Fibroblast of lung (primary cell): Measurements from ENCODE around the gene TBPL1. TPM values are rescaled to one million over a fixed set of nuclear protein-coding genes. Genes with fewer than 3 reads are reported as not detected.
"Not testable (repeated sequence)": the region's sequence is repeated elsewhere in the genome, so short reads cannot be mapped to it uniquely, and the experiment has no call there.

ENCODE experiments used
- DNase-seq, 2 donors: peaks; one replicate each; pipeline versions ENCODE4 v3.0.0 to v3.0.0-alpha.2; 2010; ENCODE audit warnings: low read depth in 2 of 2
- H2AFZ ChIP-seq: 2 replicates; pipeline ENCODE4 v1.5.1; 2012; ENCODE audit warnings: low read length, control low read depth, inconsistent platforms
- H3K27ac ChIP-seq: 2 replicates; pipeline ENCODE4 v1.5.1; 2011; ENCODE audit warnings: low read length, control low read depth; ENCODE audit not compliant: insufficient read depth
- H3K27me3 ChIP-seq: 2 replicates; pipeline ENCODE4 v1.5.1; 2011; ENCODE audit warnings: mild to moderate bottlenecking, low read length; ENCODE audit not compliant: control insufficient read depth, insufficient read depth
- H3K36me3 ChIP-seq: 2 replicates; pipeline ENCODE4 v1.5.1; 2011; ENCODE audit warnings: low read length; ENCODE audit not compliant: control insufficient read depth, insufficient read depth
- H3K4me1 ChIP-seq: 2 replicates; pipeline ENCODE4 v1.5.1; 2011; ENCODE audit warnings: low read length; ENCODE audit not compliant: control insufficient read depth, insufficient read depth; ENCODE audit errors: extremely low read depth
- H3K4me2 ChIP-seq: 2 replicates; pipeline ENCODE4 v1.5.1; 2011; ENCODE audit warnings: low read length, control low read depth; ENCODE audit not compliant: insufficient read depth; ENCODE audit errors: extremely low read depth
- H3K4me3 ChIP-seq, 4 experiments: fragments of 200-600 bp in 1 of 4; sonication (generic) in 1 of 4; replicated peaks in 1 of 4; 2 replicates each; pipeline ENCODE4 v1.5.1; 2011 to 2016; ENCODE audit warnings: low read length in 4 of 4, low read depth in 3 of 4, mild to moderate bottlenecking in 3 of 4, control low read depth in 2 of 4, inconsistent platforms in 1 of 4, mixed read lengths in 1 of 4; ENCODE audit not compliant: insufficient read depth in 1 of 4; ENCODE audit errors: control extremely low read depth in 1 of 4
- H3K79me2 ChIP-seq: 2 replicates; pipeline ENCODE4 v1.5.1; 2012; ENCODE audit warnings: mild to moderate bottlenecking, low read length, inconsistent platforms; ENCODE audit not compliant: control insufficient read depth, insufficient read depth
- H3K9ac ChIP-seq: 2 replicates; pipeline ENCODE4 v1.5.1; 2011; ENCODE audit warnings: mild to moderate bottlenecking, low read length, control low read depth; ENCODE audit not compliant: insufficient read depth
- H3K9me3 ChIP-seq: 2 replicates; pipeline ENCODE4 v1.5.1; 2012; ENCODE audit warnings: low read depth, low read length; ENCODE audit not compliant: control insufficient read depth, insufficient read depth
- H4K20me1 ChIP-seq: 2 replicates; pipeline ENCODE4 v1.5.1; 2011; ENCODE audit warnings: low read length; ENCODE audit not compliant: control insufficient read depth, insufficient read depth; ENCODE audit errors: extremely low read depth
- EZH2 ChIP-seq: IDR thresholded peaks from 2 replicates; pipeline ENCODE4 v1.5.1; 2012; ENCODE audit warnings: low read length, control low read depth, mild to moderate bottlenecking; ENCODE audit errors: missing control alignments
- polyA plus RNA-seq, 2 donors: library from polyadenylated mRNA; depleted of rRNA in 1 of 2; stranded (reverse) in 1 of 2; unstranded in 1 of 2; fragments of >200 nt; gene quantifications; 2 replicates each; pipeline ENCODE4 v1.2.1, GENCODE V29; 2011 to 2012; ENCODE audit warnings: missing spikeins in 1 of 2
- total RNA-seq: library from RNA; depleted of rRNA; stranded (reverse); fragments of >200 nt; gene quantifications from 2 replicates; pipeline ENCODE4 v1.2.1, GENCODE V29; 2014
- TF ChIP-seq, protein P1 (sequence below), 2 donors: IDR thresholded peaks in 1 of 2; conservative IDR thresholded peaks in 1 of 2; 1 replicate in 1 of 2; 2 replicates in 1 of 2; pipeline ENCODE4 v1.5.1; 2011 to 2012; ENCODE audit warnings: low read length in 2 of 2, control low read depth in 1 of 2, inconsistent platforms in 1 of 2, low read depth in 1 of 2, mild to moderate bottlenecking in 1 of 2

TBPL1 gene
- total and polyA plus RNA-seq, 2 donors (not counting 1 experiment from before 2014, with no cell fraction given), result 18.8 to 47.8 TPM

DNA sequence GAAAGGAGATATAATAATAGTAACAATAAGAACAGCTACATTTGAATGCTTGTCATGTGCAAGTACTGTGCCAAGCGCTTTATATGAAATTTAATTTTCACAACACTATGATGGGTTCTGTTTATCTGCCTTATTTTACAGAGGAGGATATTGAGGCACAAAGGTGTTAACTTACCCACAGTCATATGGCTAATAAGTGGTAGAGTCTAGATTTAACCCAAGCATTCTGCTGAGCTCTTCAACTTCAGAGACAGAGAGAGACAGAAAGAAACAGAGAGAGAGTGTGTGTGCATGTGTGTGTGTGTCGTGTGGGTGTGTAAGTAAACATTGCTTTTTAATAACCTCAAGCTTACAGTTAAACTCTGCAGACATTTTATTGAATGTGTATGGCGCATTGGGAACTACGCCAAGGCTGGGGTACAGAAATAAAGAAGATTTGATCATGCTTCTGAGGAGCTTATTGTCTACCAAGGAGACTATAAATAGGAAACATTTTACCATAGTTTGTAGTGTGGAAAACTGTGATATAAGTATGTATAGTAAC is 12.9 kb downstream of the TBPL1 start:
- peaks cover 41% of the 10 kb centered on the region for H3K79me2 ChIP-seq
- H3K4me2 ChIP-seq, result no peak overlapping the region
- H3K36me3 ChIP-seq, result no peaks in the 10 kb centered on the region
- H4K20me1 ChIP-seq, result no peaks in the 10 kb centered on the region
- H3K9me3 ChIP-seq, result no peaks in the 10 kb centered on the region
- no peak for DNase-seq
- H3K4me3 ChIP-seq, result no peak overlapping the region
- H3K4me1 ChIP-seq, result peaks cover 5% of the 10 kb centered on the region
- no peak overlapping the region for H3K9ac ChIP-seq
- H3K27me3 ChIP-seq, result no peaks in the 10 kb centered on the region
- no peak overlapping the region for H2AFZ ChIP-seq
- no peak overlapping the region for H3K27ac ChIP-seq
- TF ChIP-seq, protein P1, sequence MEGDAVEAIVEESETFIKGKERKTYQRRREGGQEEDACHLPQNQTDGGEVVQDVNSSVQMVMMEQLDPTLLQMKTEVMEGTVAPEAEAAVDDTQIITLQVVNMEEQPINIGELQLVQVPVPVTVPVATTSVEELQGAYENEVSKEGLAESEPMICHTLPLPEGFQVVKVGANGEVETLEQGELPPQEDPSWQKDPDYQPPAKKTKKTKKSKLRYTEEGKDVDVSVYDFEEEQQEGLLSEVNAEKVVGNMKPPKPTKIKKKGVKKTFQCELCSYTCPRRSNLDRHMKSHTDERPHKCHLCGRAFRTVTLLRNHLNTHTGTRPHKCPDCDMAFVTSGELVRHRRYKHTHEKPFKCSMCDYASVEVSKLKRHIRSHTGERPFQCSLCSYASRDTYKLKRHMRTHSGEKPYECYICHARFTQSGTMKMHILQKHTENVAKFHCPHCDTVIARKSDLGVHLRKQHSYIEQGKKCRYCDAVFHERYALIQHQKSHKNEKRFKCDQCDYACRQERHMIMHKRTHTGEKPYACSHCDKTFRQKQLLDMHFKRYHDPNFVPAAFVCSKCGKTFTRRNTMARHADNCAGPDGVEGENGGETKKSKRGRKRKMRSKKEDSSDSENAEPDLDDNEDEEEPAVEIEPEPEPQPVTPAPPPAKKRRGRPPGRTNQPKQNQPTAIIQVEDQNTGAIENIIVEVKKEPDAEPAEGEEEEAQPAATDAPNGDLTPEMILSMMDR (conservative IDR thresholded peaks at IDR 0.05 in 1 of 2, IDR thresholded peaks at IDR 0.05 in 1 of 2; ENCODE audit: low read depth in 1 of 2, low read length in 2 of 2), result no peak
- no peak for TF ChIP-seq EZH2

DNA sequence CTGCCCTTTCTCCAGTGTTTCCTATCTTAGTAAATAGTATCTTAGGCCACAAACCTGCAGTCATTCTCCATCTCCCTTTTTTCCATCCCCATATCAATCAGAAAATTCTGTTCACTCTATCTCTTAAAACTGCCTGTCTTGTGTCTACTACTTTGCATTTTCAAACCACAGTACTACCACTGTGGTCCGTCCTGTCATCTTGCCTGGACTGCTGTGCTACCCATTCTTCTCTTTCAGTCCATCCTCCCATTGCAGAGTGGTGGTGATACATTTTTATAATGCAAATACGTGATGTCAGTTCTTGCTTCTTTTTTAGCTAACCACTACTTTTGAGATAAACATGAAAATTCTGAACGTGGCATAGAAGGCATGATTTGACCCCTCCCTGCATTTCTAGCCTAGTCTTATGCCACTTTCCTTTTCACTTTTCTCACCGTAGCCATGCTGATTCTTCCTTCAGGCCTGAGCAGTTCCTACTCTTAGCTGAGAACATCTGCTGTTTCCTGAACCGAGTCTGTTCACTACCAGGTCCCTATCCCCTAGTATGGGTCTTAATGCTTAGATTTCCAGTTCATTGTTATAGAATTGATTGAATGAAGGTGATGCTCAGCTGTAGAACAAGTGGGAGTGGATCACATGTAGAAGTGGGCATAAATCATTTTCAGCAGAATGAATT is 13.8 kb downstream of the TBPL1 start:
- H3K4me3 ChIP-seq, result no peak overlapping the region
- H2AFZ ChIP-seq, result no peak overlapping the region
- no peak overlapping the region for H3K4me2 ChIP-seq
- no peaks in the 10 kb centered on the region for H3K27me3 ChIP-seq
- no peak overlapping the region for H3K27ac ChIP-seq
- TF ChIP-seq EZH2, result no peak
- TF ChIP-seq, protein P1 (conservative IDR thresholded peaks at IDR 0.05 in 1 of 2, IDR thresholded peaks at IDR 0.05 in 1 of 2; ENCODE audit: low read depth in 1 of 2, low read length in 2 of 2), result no peak
- H3K79me2 ChIP-seq, result peaks cover 42% of the 10 kb centered on the region
- no peaks in the 10 kb centered on the region for H3K9me3 ChIP-seq
- DNase-seq, result no peak
- no peaks in the 10 kb centered on the region for H4K20me1 ChIP-seq
- peaks cover 5% of the 10 kb centered on the region for H3K4me1 ChIP-seq
- H3K9ac ChIP-seq, result no peak overlapping the region
- no peaks in the 10 kb centered on the region for H3K36me3 ChIP-seq

DNA sequence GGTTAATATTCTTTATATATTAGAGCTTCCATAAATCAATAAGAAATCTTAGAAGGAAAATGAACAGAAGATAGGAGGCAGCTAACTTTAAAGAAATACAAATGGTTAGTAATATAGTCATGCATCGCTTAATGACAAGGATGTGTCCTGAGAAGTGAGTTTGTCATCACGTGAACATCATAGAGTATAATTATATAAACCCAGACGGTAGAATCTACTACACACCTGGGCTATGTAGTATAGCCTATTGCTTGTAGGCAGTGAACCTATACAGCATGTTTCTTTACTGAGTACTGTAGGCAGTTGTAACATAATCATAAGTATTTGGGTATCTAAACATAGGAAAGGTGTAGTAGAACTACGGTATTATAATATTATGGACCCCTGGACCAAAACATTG is 14.3 kb downstream of the TBPL1 start:
- no peaks in the 10 kb centered on the region for H4K20me1 ChIP-seq
- no peak overlapping the region for H3K4me2 ChIP-seq
- H2AFZ ChIP-seq, result no peak overlapping the region
- no peak overlapping the region for H3K9ac ChIP-seq
- no peaks in the 10 kb centered on the region for H3K36me3 ChIP-seq
- no peak overlapping the region for H3K4me3 ChIP-seq
- no peak for DNase-seq
- no peaks in the 10 kb centered on the region for H3K9me3 ChIP-seq
- peak overlapping the region; percentile 2 for H3K27ac ChIP-seq
- TF ChIP-seq, protein P1 (conservative IDR thresholded peaks at IDR 0.05 in 1 of 2, IDR thresholded peaks at IDR 0.05 in 1 of 2; ENCODE audit: low read depth in 1 of 2, low read length in 2 of 2), result no peak
- no peak for TF ChIP-seq EZH2
- peaks cover 37% of the 10 kb centered on the region for H3K79me2 ChIP-seq
- no peaks in the 10 kb centered on the region for H3K27me3 ChIP-seq
- peaks cover 5% of the 10 kb centered on the region for H3K4me1 ChIP-seq

DNA sequence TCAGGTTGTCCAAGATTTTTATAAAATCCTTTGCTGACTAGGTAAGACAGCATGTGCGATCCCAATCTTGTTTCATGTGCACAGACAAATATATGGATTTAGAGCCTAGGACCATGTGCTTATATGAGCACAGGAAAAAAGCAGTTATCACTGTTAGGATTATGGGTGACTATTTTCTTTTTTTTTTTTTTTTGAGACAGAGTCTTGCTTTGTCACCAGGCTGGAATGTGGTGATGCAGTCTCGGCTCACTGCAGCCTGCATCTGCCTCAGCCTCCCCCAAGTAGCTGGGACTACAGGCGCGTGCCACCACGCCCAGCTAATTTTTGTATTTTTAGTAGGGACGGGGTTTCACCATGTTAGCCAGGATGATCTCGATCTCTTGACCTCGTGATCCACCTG is 14.8 kb downstream of the TBPL1 start:
- H3K9ac ChIP-seq, H3K4me1 ChIP-seq, H3K36me3 ChIP-seq, H3K9me3 ChIP-seq, H3K27me3 ChIP-seq, H3K4me3 ChIP-seq, H2AFZ ChIP-seq, H3K4me2 ChIP-seq, H4K20me1 ChIP-seq: not testable (repeated sequence)
- H3K27ac ChIP-seq, result peak overlapping the region; percentile 2
- DNase-seq, result peak; percentile 59 to 79
- H3K79me2 ChIP-seq, result peaks cover 36% of the 10 kb centered on the region
